Astrocyte (in vitro differentiated cells and primary cell): ENCODE results near the gene PCDHB3.

Experiments
- CTCF ChIP-seq: IDR thresholded peaks from 2 replicates; pipeline ENCODE4 v1.5.1; 2011; ENCODE audit warnings: low read depth, mild to moderate bottlenecking, inconsistent platforms, low read length, moderate library complexity; ENCODE audit not compliant: insufficient read depth
- EZH2 ChIP-seq: IDR thresholded peaks from 2 replicates; pipeline ENCODE4 v1.6.1; 2012; ENCODE audit warnings: mild to moderate bottlenecking, low read length, inconsistent platforms; ENCODE audit not compliant: insufficient read depth

- TF ChIP-seq CTCF: no peak
- no peak for TF ChIP-seq EZH2
These were observed 18.0 kb upstream of the PCDHB3 start for GRCh38 chr5:141082228-141082627.
